GM12865 (cell line): ENCODE results near the gene ATXN1.

Source experiments
- DNase-seq: peaks from one replicate; pipeline ENCODE4 v3.0.0; 2010; ENCODE audit warnings: low read depth
- H3K4me3 ChIP-seq: 2 replicates; pipeline ENCODE4 v1.5.1; 2011; ENCODE audit warnings: mild to moderate bottlenecking, low read depth, low read length, control low read depth
- CTCF ChIP-seq: IDR thresholded peaks from 2 replicates; pipeline ENCODE4 v1.5.1; 2011; ENCODE audit warnings: low read length, control low read depth, low read depth, inconsistent platforms; ENCODE audit not compliant: insufficient read depth; ENCODE audit errors: missing control alignments

Gene ATXN1

GRCh38 chr6:16313732-16314131 lies 447.5 kb downstream of the ATXN1 start:
- H3K4me3 ChIP-seq: no peak overlapping the region
- TF ChIP-seq CTCF: no peak
- DNase-seq: no peak

- no peak for DNase-seq
- TF ChIP-seq CTCF: no peak
- H3K4me3 ChIP-seq: no peak overlapping the region
These were observed 449.5 kb downstream of the ATXN1 start for GRCh38 chr6:16311763-16312162.

GRCh38 chr6:16306334-16306733 lies 454.9 kb downstream of the ATXN1 start:
- no peak for DNase-seq
- no peak for TF ChIP-seq CTCF
- H3K4me3 ChIP-seq: peak overlapping the region; percentile 40

GRCh38 chr6:16305788-16306187 lies 455.5 kb downstream of the ATXN1 start:
- no peak for TF ChIP-seq CTCF

GRCh38 chr6:16305246-16305725 lies 456.0 kb downstream of the ATXN1 start:
- no peak for TF ChIP-seq CTCF
- H3K4me3 ChIP-seq: peak overlapping the region; percentile 40
- peak; percentile 89 for DNase-seq

More at GRCh38 chr6:16305788-16306187, 455.5 kb downstream of the ATXN1 start:
- H3K4me3 ChIP-seq: peak overlapping the region; percentile 40
- DNase-seq: no peak

- TF ChIP-seq CTCF: no peak
- no peak for DNase-seq
- H3K4me3 ChIP-seq: no peak overlapping the region
These were observed 458.3 kb downstream of the ATXN1 start for GRCh38 chr6:16302721-16303552.
